GM12874 (cell line): ENCODE data around the gene PPP1R37.

Experiments
- TF ChIP-seq, protein P1 (sequence below): IDR thresholded peaks from 2 replicates; pipeline ENCODE4 v1.5.1; 2011; ENCODE audit warnings: low read depth, mild to moderate bottlenecking, control low read depth, low read length, moderate library complexity; ENCODE audit not compliant: insufficient read depth

The PPP1R37 gene

DNA sequence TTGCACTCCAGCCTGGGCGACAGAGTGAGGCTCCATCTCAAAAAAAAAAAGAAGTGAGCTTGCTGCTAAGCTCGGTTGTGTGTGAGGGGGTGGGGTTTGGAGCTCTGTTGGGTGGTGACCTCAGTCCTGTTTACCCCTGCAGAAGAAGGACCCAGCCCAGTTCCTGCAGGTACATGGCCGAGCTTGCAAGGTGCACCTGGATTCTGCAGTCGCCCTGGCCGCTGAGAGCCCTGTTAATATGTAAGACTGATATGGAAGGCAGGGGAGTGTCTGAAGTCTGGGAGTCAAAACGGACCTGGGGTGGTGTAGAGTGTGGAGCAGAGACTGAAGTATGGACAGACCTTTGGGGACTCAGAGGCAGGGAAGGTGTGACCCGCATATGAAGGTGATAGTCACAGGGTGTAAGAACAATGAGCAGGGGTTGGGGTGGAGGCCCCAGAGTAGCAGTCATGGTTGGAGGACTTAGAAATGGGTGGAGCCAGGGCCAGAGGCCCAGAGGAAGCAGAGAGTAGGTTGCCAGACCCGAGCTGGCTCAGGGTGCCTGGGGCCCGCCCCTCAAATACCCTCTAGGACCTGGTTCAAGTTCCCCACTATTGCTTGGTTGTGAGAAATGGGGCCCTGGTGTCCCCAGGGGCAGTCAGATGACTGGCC lies 40.9 kb upstream of the PPP1R37 start:
- TF ChIP-seq, protein P1, sequence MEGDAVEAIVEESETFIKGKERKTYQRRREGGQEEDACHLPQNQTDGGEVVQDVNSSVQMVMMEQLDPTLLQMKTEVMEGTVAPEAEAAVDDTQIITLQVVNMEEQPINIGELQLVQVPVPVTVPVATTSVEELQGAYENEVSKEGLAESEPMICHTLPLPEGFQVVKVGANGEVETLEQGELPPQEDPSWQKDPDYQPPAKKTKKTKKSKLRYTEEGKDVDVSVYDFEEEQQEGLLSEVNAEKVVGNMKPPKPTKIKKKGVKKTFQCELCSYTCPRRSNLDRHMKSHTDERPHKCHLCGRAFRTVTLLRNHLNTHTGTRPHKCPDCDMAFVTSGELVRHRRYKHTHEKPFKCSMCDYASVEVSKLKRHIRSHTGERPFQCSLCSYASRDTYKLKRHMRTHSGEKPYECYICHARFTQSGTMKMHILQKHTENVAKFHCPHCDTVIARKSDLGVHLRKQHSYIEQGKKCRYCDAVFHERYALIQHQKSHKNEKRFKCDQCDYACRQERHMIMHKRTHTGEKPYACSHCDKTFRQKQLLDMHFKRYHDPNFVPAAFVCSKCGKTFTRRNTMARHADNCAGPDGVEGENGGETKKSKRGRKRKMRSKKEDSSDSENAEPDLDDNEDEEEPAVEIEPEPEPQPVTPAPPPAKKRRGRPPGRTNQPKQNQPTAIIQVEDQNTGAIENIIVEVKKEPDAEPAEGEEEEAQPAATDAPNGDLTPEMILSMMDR: no peak

DNA sequence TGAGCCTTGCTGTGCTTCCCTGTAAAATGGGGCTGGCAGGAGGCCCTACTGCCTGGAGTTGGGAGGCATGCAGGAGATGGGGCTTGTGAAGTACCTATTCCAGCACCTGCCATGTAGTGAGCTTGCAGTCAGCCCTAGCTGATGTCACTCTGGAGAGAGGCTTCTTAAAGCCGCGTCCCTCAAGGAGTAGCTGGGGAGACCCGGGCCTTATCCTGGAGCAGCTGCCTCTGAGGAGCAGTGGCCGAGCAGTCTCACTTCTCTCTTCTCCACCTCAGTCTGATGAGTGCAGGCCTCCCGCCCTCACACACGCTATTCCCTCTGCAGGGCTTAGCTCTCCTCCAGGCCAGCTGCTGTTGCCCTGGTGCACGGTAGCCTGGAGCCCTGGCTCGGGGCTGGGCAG lies 36.1 kb upstream of the PPP1R37 start:
- TF ChIP-seq, protein P1: no peak

DNA sequence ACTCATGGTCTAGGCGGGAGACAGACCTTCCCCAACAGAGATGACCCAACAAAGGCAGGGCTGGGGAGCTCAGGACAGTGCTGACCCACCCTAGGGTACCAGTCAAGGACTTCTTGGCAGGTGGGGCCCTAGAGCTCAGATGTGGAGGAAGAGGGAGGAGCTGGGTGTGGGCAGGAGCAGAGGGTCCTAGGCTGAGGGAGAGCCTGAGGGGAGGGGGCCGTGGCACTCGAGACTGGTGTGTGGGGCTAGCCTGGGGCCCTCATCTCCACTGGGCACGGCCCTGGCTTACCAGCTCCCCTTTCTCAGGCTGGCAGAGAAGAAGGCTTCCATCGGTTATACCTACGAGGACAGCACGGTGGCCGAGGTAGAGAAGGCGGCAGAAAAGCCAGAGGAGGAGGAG lies 35.5 kb upstream of the PPP1R37 start:
- TF ChIP-seq, protein P1: no peak

DNA sequence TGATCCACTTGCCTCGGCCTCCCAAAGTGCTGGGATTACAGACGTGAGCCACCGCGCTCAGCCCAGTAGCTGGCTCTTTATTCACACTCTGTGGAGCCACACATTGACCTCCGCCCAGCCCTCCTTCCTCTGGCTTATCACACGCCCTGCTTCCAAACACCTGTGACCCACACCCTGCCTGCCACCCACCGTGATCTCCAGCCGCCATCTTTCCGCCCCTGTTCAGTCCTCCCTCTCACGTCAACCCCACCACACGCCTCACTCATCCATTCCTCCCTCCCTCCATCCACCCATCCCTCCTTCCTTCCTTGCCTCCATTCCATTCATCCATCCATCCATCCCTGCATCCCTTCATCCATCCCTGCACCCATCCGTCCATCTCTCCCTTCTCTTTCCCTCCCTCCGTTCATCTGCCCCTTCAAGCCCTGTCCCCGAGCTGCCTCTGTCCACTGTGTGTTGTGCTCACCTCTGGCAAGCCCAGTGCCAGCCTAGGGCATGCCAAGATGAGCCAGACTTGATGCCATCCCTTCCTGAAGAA lies 34.3 kb upstream of the PPP1R37 start:
- TF ChIP-seq, protein P1: no peak

DNA sequence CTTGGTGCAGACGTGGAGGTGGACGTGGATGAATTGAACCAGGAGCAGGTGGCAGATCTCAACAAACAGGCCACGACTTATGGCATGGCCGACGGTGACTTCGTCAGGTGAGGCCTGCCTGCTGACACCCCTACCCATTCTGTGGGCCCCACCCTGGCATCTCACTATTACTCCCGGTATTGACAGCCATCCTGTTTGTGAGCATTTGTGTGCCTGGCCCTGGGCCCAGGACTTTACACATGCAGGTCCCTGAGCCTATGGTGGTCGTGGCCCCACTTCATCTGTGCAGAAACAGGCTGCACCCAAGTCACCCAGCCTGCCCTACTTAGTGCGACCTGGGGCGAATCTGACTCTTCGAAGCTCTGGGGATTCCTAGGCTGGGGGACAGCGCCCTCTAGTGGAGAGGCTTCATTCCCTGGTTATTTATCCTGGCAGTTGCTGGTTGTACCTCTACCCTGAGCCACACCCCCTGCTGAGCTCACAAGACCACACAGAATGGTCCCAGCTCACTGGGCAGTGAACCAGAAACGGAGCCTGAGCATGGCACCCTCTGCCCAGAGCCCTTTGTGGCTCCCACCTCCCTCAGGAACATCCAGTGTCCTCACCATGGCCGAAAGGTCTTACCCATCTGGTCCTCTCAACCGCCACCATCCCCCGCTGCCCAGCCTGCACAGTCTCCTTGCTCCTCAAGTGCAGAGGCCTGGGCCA lies 33.6 kb upstream of the PPP1R37 start:
- TF ChIP-seq, protein P1: peak; percentile 91

DNA sequence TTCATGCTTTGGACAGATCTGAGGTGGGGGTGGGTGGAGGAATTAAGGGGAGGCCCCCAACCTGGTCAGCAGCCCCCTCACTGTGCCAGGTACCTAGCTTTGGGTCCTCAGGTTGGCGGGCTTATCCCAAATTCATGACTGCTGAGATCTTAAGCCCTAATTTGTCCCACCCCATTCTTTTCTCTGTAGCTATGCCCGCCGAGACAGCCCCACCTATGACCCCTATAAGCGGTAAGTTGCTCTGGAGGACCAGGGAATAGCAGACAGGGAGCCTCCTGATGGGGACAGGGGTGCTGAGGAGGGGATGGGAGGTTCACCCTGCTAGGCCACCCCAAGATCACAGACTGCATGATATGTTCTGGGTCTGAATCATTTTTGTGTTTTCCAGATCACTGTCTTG lies 31.0 kb upstream of the PPP1R37 start:
- TF ChIP-seq, protein P1: no peak

DNA sequence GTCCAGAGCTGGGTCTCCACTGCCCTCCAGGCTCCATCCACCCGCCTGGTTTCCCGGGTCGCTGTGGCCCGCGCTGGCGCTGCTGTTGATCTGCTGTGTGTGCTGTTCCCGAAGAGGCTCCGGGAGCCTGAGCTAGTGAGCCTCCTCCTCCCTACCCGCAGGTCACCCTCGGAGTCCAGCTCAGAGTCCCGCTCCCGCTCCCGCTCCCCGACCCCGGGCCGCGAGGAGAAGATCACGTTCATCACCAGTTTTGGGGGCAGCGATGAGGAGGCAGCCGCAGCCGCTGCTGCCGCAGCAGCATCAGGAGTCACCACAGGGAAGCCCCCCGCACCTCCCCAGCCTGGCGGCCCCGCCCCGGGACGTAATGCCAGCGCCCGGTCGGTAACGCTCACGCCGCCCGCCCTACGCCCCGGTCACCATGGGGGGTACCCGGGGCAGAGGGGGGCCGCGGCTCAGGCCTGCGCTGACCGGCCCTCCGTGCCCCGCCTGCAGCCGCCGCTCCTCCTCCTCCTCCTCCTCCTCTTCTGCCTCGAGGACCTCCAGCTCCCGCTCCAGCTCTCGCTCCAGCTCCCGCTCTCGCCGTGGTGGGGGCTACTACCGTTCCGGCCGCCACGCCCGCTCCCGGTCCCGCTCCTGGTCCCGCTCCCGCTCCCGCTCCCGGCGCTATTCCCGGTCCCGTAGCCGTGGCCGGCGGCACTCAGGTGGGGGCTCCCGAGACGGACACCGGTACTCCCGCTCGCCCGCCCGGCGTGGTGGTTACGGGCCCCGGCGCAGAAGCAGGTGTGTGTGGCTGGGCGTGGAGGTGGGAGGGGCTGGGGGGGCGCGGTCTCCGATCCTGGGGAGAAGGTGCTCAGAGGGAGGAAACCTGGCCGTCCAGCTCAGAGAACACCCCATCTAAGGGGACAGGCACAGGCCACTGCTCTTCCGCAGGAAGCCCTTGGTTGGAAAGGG lies 28.9 kb upstream of the PPP1R37 start:
- TF ChIP-seq, protein P1: no peak
